HepG2 (cell line): ENCODE data around the gene CORO7. TPM values are rescaled to one million over a fixed set of nuclear protein-coding genes. Genes with fewer than 3 reads are reported as not detected.

Source experiments
- CENPT ChIP-seq: sonication (generic); formaldehyde crosslinking; IDR thresholded peaks from 2 replicates; pipeline ENCODE4 v1.8.0; 2022; ENCODE audit warnings: low read depth, mild to moderate bottlenecking, moderate library complexity, missing genetic modification reagents
- JUN ChIP-seq: sonication (generic); formaldehyde crosslinking; IDR thresholded peaks from 2 replicates; pipeline ENCODE4 v1.4.0; 2020; ENCODE audit warnings: mild to moderate bottlenecking, missing genetic modification reagents
- LRRFIP1 ChIP-seq: sonication (generic); formaldehyde crosslinking; conservative IDR thresholded peaks from 2 replicates; pipeline ENCODE4 v1.4.0; 2020; ENCODE audit warnings: missing genetic modification reagents
- PRDM4 ChIP-seq: sonication (generic); formaldehyde crosslinking; IDR thresholded peaks from 2 replicates; pipeline ENCODE4 v1.9.0; 2021; ENCODE audit warnings: missing genetic modification reagents, borderline replicate concordance
- SNRNP70 ChIP-seq: fragments of 200-400 bp; formaldehyde crosslinking; IDR thresholded peaks from 2 replicates; pipeline ENCODE4 v1.6.1; 2017; ENCODE audit warnings: mild to moderate bottlenecking, low read depth, low read length, moderate library complexity
- SRSF1 ChIP-seq: fragments of 200-400 bp; formaldehyde crosslinking; optimal IDR thresholded peaks from 2 replicates; pipeline ENCODE3; 2017; ENCODE audit warnings: mild to moderate bottlenecking, low read depth, low read length, moderate library complexity
- ZBTB40 ChIP-seq, 2 experiments: fragments of 450-650 bp in 1 of 2; sonication (generic) in 1 of 2; formaldehyde crosslinking in 1 of 2; IDR thresholded peaks; 2 replicates each; pipeline versions ENCODE4 v1.6.1 to v1.8.0; 2016 to 2022; ENCODE audit warnings: antibody characterized with exemption in 1 of 2, mild to moderate bottlenecking in 1 of 2, missing genetic modification reagents in 1 of 2
- ZFP41 ChIP-seq: sonication (generic); formaldehyde crosslinking; IDR thresholded peaks from 2 replicates; pipeline ENCODE4 v1.4.0; 2020; ENCODE audit warnings: mild to moderate bottlenecking, missing genetic modification reagents, borderline replicate concordance
- ZNF362 ChIP-seq: sonication (generic); formaldehyde crosslinking; IDR thresholded peaks from 2 replicates; pipeline ENCODE4 v1.4.0; 2020; ENCODE audit warnings: missing genetic modification reagents, mild to moderate bottlenecking, borderline replicate concordance
- polyA plus RNA-seq, 8 experiments: library from polyadenylated mRNA; depleted of rRNA in 3 of 8; stranded (reverse) in 7 of 8; unstranded in 1 of 8; fragments of >200 nt; fragmentation: Illumina TruSeq in 4 of 8; extraction: Trizol in 4 of 8; gene quantifications; 2 replicates each; pipeline versions ENCODE4 v1.2.1 to v1.2.3, GENCODE V29; 2011 to 2016; ENCODE audit warnings: low read depth in 4 of 8, missing spikeins in 1 of 8, mixed read lengths in 1 of 8; ENCODE audit not compliant: insufficient read depth in 1 of 8
- total RNA-seq, 5 experiments: library from RNA; depleted of rRNA; stranded (reverse); fragments of >200 nt; fragmentation: Illumina TruSeq; extraction: Trizol; gene quantifications; 2 replicates each; pipeline ENCODE4 v1.2.3, GENCODE V29; 2016; ENCODE audit warnings: low read depth in 1 of 5

The CORO7 gene
- total and polyA plus RNA-seq, 2 of the 13 experiments (the other 11 are each of a cell fraction or from before 2014, with no cell fraction given) = 9.9 to 14.3 TPM

GRCh38 chr16:4415538-4416199 lies 727 bp downstream of the CORO7 start (continued):
- TF ChIP-seq ZNF362 (no peak), JUN (CRISPR knock-in tag) (no peak), SRSF1 (no peak), SNRNP70 (no peak), LRRFIP1 (CRISPR knock-in tag) (no peak), ZBTB40 (IDR thresholded peaks at IDR 0.05) (no peak), ZBTB40 (CRISPR knock-in tag; IDR thresholded peaks at IDR 0.05) (no peak), PRDM4 (CRISPR knock-in tag) (no peak), ZFP41 (no peak), CENPT (no peak)
